Motor neuron (in vitro differentiated cells): ENCODE results near the gene SCAMP3. TPM values are rescaled to one million over a fixed set of nuclear protein-coding genes. Genes with fewer than 3 reads are reported as not detected.
"Not testable (repeated sequence)": the region's sequence is repeated elsewhere in the genome, so short reads cannot be mapped to it uniquely, and the experiment has no call there.

Experiments
- ATAC-seq, 8 experiments: fragments of 200-7000 bp; cut with Tn5 transposase; replicated peaks in 6 of 8; 2 replicates each; pipeline ENCODE4 v1.8.0; 2021; ENCODE audit warnings: mild to moderate bottlenecking in 8 of 8, moderate library complexity in 8 of 8
- H3K27ac ChIP-seq, 2 donors: fragments of 250-450 bp; sonication (Bioruptor Pico); 2 replicates each; pipeline ENCODE4 v1.9.0; 2021; ENCODE audit warnings: antibody characterized with exemption in 2 of 2, mild to moderate bottlenecking in 2 of 2, moderate library complexity in 1 of 2
- H3K4me1 ChIP-seq, 2 donors: fragments of 250-450 bp; sonication (Bioruptor Pico); replicated peaks in 1 of 2; 2 replicates each; pipeline ENCODE4 v1.6.1; 2021; ENCODE audit warnings: antibody characterized with exemption in 2 of 2, mild to moderate bottlenecking in 2 of 2, moderate library complexity in 1 of 2
- H3K4me3 ChIP-seq, 5 donors: fragments of 250-450 bp; sonication (Bioruptor Pico); 2 replicates each; pipeline ENCODE4 v1.9.0; 2021; ENCODE audit warnings: antibody characterized with exemption in 5 of 5, mild to moderate bottlenecking in 5 of 5, moderate library complexity in 4 of 5
- WGBS, 10 experiments: fragments of 450-650 bp; shearing (Covaris generic); methylation state at CpG; one replicate each; pipeline ENCODE4 v1.0.0; 2022; 5-methylcytosine and 5-hydroxymethylcytosine counted together
- in situ Hi-C, 9 experiments: fragments of 400-800 bp; cut with MboI; loops; one replicate each; pipeline ENCODE4 v1.15.0; 2021; ENCODE audit warnings: low sequenced_read_pairs in 9 of 9, low pct_unique_long_range_greater_than_20kb in 2 of 9; ENCODE audit not compliant: unreplicated experiment in 9 of 9
- total RNA-seq, 8 experiments: library from RNA; unstranded; fragments of 300-600 nt; gene quantifications; 2 replicates each; pipeline versions ENCODE4 v1.2.3 to v1.2.4, GENCODE V29; 2022

Gene SCAMP3
- total RNA-seq, 8 experiments from 2014 or later, result 52.0 to 115 (median 80.0) TPM

- in situ Hi-C loops, result no loop called here
- WGBS, 10 experiments, result 0 to 20% (median 1%) methylated on average over 1 to 19 of the region's 42 CpGs; no CpG with 5 or more reads in 1 of the 10 experiments
- peak overlapping the region; percentile 43 to 47 (median 45) for H3K4me3 ChIP-seq
- H3K27ac ChIP-seq, result peak overlapping the region; percentile 84 to 91
- peak; percentile 88 to 96 (median 93) for ATAC-seq
- peaks cover 17 to 18% of the 10 kb centered on the region in 2 donors for H3K4me1 ChIP-seq
Measured at GRCh38 chr1:155227261-155228095, 34.7 kb downstream of the SCAMP3 start.

GRCh38 chr1:155226910-155227260 lies 35.3 kb downstream of the SCAMP3 start:
- H3K4me3 ChIP-seq, result peak overlapping the region; percentile 43 to 47 (median 45)
- in situ Hi-C loops, result no loop called here
- WGBS, 10 experiments, result 0 to 3% (median 0%) methylated on average over 1 to 18 of the region's 19 CpGs; no CpG with 5 or more reads in 3 of the 10 experiments
- peaks cover 17 to 18% of the 10 kb centered on the region in 2 donors for H3K4me1 ChIP-seq
- peak; percentile 49 to 63 (median 56) for ATAC-seq
- peak overlapping the region; percentile 40 to 69 for H3K27ac ChIP-seq

- in situ Hi-C loops, result no loop called here
- peak overlapping the region; percentile 40 to 69 for H3K27ac ChIP-seq
- peak overlapping the region; percentile 43 to 47 (median 45) for H3K4me3 ChIP-seq
- 0 to 13% (median 0%) methylated on average over 1 to 7 of the region's 7 CpGs; no CpG with 5 or more reads in 1 of the 10 experiments for WGBS, 10 experiments
- ATAC-seq, result peak; percentile 19 to 52 (median 36)
- H3K4me1 ChIP-seq, result peaks cover 17 to 18% of the 10 kb centered on the region in 2 donors
Measured at GRCh38 chr1:155226188-155226909, 35.8 kb downstream of the SCAMP3 start.

GRCh38 chr1:155225404-155225759 lies 36.8 kb downstream of the SCAMP3 start:
- WGBS, 10 experiments, result 90 to 100% (median 99%) methylated on average over 1 to 8 of the region's 8 CpGs; no CpG with 5 or more reads in 2 of the 10 experiments
- H3K4me1 ChIP-seq, result peaks cover 17 to 18% of the 10 kb centered on the region in 2 donors
- H3K27ac ChIP-seq, in situ Hi-C loops, ATAC-seq, H3K4me3 ChIP-seq: not testable (repeated sequence)

- H3K27ac ChIP-seq, result no peak overlapping the region
- no peak overlapping the region for H3K4me3 ChIP-seq
- in situ Hi-C loops, result no loop called here
- no peak for ATAC-seq
- WGBS, 10 experiments, result 83 to 100% (median 95%) methylated on average over 1 to 7 of the region's 7 CpGs; no CpG with 5 or more reads in 3 of the 10 experiments
- H3K4me1 ChIP-seq, result peaks cover 24% of the 10 kb centered on the region in 2 donors
Measured at GRCh38 chr1:155223047-155223446, 39.1 kb downstream of the SCAMP3 start.

- in situ Hi-C loops, ATAC-seq, H3K27ac ChIP-seq, H3K4me3 ChIP-seq: not testable (repeated sequence)
- H3K4me1 ChIP-seq, result peaks cover 14 to 15% of the 10 kb centered on the region in 2 donors
- WGBS, 10 experiments, result 40 to 100% (median 95%) methylated on average over 1 to 10 of the region's 10 CpGs; no CpG with 5 or more reads in 3 of the 10 experiments
Measured at GRCh38 chr1:155220211-155220965, 41.8 kb downstream of the SCAMP3 start.

- H3K27ac ChIP-seq, result peak overlapping the region in 1 of 2 donors; percentile 7
- in situ Hi-C loops, result no loop called here
- ATAC-seq, result peak in 6 of 8 experiments; percentile 25 to 66 (median 58)
- 0 to 30% methylated on average over 1 of the region's 1 CpG; no CpG with 5 or more reads in 8 of the 10 experiments for WGBS, 10 experiments
- H3K4me1 ChIP-seq, result peaks cover 13 to 14% of the 10 kb centered on the region in 2 donors
- no peak overlapping the region for H3K4me3 ChIP-seq
Measured at GRCh38 chr1:155219592-155220031, 42.5 kb downstream of the SCAMP3 start.

- Histone ChIP-seq H3K4me3 (peak overlapping the region in 2 of 5 donors; percentile 8 to 17), H3K27ac (peak overlapping the region in 1 of 2 donors; percentile 7), H3K4me1 (peaks cover 13 to 14% of the 10 kb centered on the region in 2 donors)
- in situ Hi-C loops, result no loop called here
- ATAC-seq, result peak; percentile 35 to 76 (median 69)
- 5 to 67% (median 48%) methylated on average over 1 to 7 of the region's 7 CpGs for WGBS, 10 experiments
Measured at GRCh38 chr1:155218854-155219591, 43.1 kb downstream of the SCAMP3 start.

GRCh38 chr1:155214702-155215101 lies 47.5 kb downstream of the SCAMP3 start:
- H3K4me1 ChIP-seq, result peaks cover 11 to 15% of the 10 kb centered on the region in 2 donors
- H3K27ac ChIP-seq, ATAC-seq, in situ Hi-C loops, H3K4me3 ChIP-seq: not testable (repeated sequence)
- WGBS, 10 experiments, result no CpG with 5 or more reads among the region's 10 CpGs

- ATAC-seq, H3K27ac ChIP-seq, H3K4me3 ChIP-seq, in situ Hi-C loops: not testable (repeated sequence)
- peaks cover 0 to 15% of the 10 kb centered on the region in 2 donors for H3K4me1 ChIP-seq
- WGBS, 10 experiments, result 100% methylated on average over 2 of the region's 7 CpGs; no CpG with 5 or more reads in 8 of the 10 experiments
Measured at GRCh38 chr1:155212051-155212440, 50.1 kb downstream of the SCAMP3 start.

- ATAC-seq, in situ Hi-C loops, H3K4me3 ChIP-seq, H3K27ac ChIP-seq: not testable (repeated sequence)
- 73 to 95% (median 95%) methylated on average over 3 to 10 of the region's 13 CpGs; no CpG with 5 or more reads in 6 of the 10 experiments for WGBS, 10 experiments
- H3K4me1 ChIP-seq, result peaks cover 3 to 19% of the 10 kb centered on the region in 2 donors
Measured at GRCh38 chr1:155211381-155212050, 50.6 kb downstream of the SCAMP3 start.
